ENCODE data around the gene BACE2.
"Not testable (repeated sequence)": the region's sequence is repeated elsewhere in the genome, so short reads cannot be mapped to it uniquely, and the experiment has no call there.

The BACE2 gene

DNA sequence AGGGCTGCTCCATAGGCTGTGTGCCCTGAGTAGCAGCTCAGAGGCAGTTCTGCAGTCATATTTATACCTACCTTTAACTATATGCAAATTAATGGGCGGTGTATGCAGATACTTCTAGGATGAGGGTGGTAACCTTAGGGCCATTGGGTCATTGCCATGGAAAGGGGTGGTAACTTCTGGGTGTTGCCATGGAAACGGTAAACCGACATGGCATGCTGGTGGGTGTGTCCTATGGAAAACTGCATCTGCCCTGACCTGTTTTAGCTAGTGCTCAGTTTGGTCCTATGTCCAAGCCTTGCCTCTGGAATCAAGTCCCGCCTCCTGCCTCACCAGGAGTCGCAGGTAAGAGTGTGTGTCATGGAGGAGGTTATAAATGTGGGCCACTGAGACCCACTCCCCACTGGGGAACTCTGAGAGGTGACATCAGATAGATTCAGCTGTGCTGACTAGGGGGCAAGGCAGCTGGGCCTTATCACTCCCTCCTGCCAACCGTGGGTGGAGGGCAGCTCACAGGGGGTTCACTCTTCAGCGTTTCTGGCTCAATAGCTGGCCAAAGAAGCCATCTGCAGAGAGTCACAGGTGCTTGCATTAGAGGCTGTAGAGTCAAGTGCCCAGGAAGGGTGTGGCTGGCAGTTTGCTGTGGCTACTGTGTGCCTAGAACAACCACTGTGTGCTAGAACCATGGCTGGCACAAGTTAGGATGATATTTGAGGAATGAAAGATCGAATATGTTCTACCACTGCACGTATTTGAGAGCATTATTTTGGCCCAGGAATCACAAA is 19.0 kb downstream of the BACE2 start:
- DNase-seq = no peak

- no peak for DNase-seq
These were observed 19.6 kb downstream of the BACE2 start for GRCh38 chr21:41187537-41188025.

DNA sequence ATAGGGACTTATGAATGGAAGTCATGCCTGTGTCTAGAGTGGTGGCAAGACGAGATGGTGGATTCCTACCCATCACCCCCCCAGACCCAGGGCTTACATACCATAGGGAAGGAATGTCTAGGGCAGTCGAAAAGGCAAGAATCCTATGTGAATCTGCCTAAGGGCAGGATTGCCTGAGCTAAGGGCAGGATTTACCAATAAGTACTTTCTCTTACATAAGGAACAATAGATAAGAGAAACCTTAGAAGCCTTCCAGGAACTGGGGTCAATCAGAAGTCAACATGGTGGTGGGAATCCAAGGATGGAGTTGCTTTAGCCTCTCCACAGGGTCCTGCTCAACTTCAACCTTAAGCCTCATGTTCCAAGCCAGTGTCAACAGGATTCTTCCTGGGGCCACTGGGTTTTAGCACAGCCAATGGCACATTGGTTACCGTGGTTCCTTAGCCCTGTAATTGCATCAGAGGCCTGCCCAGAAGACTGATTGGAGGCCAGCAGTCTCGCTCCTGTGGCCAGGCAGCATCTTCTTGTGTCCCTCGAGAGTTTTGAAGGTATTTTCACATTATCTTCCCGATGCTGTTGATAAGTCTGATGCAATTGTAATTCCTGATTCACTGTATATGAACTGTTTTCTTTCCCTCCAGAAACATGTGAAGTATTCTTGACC is 20.7 kb downstream of the BACE2 start:
- DNase-seq = no peak

- no peak for DNase-seq
These were observed 21.3 kb downstream of the BACE2 start for GRCh38 chr21:41189150-41189745.

- not testable (repeated sequence) for DNase-seq
These were observed 24.6 kb downstream of the BACE2 start for GRCh38 chr21:41192552-41192951.

- no peak for DNase-seq
These were observed 27.4 kb downstream of the BACE2 start for GRCh38 chr21:41195311-41195710.

DNA sequence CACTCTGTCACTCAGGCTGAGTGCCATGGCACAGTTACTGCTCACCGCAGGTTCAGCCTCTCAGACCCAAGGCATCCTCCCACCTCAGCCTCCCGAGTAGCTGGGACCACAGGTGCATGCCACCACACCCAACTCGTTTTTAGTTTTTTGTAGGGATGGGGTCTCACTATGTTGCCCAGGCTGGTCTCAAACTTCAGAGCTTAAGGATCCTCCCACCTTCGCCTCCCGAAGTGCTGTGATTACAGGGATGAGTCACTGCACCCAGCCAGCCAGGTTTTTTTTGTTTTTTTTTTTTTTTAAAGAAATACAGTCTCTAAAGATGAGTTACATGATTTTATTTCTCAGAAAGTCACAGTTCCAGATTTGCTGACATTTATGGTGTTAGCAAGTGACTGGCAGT is 29.0 kb downstream of the BACE2 start:
- no peak for DNase-seq

DNA sequence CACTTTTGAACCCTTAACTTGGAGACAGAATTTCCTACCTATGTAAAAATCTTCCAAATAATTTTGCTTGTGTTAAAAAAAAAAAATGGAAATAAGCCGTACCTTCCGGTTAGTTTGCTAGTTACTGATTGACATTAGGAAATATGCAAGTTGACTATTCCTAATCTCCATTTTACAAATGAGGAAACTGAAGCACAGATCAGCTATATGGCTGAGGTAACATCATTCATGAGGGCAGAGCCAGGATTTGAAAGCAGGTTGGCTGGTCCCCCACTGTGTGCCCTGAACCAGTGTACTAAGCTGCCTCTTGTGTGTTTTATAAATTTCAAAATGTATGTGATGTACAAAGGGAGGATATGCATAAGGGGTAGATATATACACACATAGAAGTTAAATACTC is 29.6 kb downstream of the BACE2 start:
- no peak for DNase-seq

DNA sequence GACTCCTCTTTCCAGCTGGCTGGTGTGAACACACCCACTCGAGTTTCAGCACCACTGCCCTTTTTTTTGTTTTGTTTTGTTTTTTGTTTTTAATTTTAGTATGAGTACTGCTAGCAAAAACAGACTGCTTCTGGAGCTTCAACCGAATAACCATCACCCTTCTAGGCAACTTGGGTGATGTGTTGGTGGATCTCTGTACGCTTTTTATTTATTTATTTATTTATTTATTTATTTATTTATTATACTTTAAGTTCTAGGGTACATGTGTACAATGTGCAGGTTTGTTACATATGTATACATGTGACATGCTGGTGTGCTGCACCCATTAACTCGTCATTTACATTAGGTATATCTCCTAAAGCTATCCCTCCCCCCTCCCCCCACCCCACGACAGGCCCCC is 30.7 kb downstream of the BACE2 start:
- DNase-seq = not testable (repeated sequence)

GRCh38 chr21:41199123-41199522 is 31.2 kb downstream of the BACE2 start:
- no peak for DNase-seq

- DNase-seq = no peak
These were observed 31.6 kb downstream of the BACE2 start for GRCh38 chr21:41199588-41199987.

DNA sequence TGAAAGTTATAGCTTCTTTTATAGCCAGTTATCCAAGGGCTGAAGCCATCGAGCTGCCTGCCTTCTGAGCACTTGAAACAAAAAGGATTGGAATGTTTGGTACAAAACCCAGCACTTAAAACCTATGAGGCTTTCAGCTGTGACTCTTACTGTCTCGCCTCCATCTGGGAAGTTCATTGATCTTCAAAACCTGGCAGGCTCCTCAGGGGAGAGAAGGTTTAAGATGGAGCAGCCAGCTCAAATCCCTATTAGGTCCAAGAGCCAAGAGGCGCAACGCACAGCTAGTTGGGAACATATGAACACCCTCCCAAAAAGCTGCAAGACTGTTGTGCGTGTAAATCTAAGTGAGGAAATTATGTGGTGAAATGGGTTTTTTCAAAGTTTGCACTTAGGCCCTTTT is 33.4 kb downstream of the BACE2 start:
- no peak for DNase-seq

DNA sequence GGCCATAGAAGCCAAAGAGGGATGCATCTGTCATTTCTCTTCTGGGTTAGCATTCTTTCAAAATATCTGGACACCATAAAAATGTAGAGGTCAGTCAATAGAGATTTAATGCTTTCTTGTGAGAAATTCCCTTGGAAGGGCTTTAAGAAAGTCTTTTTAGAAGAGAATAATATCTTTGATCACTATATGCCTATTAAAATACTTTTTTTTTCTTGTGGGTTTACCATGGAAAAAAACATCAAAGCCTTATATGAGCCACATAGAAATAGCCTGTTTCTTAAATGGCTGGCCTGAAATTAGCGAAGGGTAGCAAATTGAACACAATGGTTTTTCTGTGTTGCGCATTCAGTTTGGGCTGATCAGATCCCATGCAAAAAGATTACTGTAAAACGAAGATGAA is 36.8 kb downstream of the BACE2 start:
- no peak for DNase-seq

- no peak for DNase-seq
These were observed 39.7 kb downstream of the BACE2 start for GRCh38 chr21:41207401-41208375.

DNA sequence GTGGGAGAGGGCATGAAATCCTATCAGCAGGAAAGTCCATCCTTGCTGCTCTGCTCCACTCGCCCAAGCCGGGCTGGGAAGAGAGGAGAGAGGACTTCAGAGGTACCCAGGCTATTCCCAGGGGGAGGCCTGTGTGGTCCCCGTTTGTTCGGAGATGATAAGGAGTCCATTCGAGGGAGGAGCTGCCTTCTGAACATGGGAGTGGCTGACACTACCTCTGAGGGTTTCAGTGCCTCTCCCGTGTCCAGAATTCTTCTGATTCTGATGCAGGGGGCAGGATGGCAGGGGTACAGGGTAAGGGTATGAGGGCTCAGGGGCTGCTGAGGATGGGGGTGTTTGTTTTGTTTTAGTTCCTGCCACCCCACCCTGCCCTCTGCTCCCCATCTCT is 40.4 kb downstream of the BACE2 start:
- DNase-seq = no peak

- no peak for DNase-seq
These were observed 41.2 kb downstream of the BACE2 start for GRCh38 chr21:41209016-41209619.

DNA sequence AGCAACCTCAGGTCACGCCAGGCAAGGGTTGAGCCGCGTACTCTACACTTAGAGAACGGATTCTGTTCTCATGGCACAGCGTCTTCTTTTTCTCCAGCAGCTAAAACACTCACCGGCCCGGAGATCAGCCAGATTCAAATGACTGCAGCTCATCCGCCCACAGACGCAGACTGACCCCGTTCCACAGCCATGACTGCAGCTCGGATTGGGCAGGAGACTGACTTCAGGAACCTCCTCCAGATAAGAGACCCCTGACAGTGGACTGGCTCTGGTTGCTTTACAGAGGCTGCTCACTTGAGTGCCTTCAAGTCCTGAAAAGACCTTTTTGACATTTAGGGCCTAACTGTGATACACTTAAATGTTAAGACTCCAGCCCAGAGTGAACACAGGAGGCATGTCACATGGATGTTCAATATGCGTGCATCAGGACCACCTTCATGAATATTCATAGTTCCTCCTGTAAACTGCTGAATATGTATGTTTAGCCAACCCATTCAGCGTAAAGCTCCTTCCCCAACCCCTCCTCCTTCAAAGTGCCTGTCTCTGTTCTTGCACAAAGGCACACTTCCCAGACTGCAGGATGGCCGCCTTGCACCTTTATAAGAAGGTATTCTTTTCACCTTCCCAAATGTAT is 42.6 kb downstream of the BACE2 start:
- DNase-seq = no peak

GRCh38 chr21:41211060-41211805 is 43.3 kb downstream of the BACE2 start:
- no peak for DNase-seq

- DNase-seq = no peak
These were observed 45.1 kb downstream of the BACE2 start for GRCh38 chr21:41213021-41213420.

DNA sequence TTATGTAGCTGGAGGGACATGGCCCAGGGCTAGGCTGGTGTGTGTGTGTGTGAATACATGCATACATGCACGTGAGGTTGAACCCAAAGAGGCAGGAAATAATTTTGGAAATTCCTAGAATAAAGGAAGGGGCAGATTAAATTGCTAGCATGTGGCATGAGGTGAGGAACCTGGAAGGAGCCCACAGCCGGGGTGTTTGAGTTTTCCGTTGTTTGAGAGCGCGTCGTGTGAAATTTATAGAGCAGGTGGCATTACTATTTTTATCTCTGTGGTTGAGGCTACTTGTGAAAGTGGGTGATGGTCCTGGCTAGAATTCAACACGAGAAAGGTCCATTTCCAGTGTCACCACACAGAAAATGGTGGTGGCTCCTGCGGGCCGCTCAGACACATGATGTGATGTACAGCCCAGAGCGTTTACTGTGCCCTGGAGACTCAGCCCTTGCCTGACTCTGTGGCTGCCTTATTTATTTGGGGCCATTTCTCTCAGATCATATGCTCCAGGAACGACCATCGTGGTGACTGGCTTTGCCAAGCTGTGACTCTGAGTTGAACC is 48.0 kb downstream of the BACE2 start:
- no peak for DNase-seq

DNA sequence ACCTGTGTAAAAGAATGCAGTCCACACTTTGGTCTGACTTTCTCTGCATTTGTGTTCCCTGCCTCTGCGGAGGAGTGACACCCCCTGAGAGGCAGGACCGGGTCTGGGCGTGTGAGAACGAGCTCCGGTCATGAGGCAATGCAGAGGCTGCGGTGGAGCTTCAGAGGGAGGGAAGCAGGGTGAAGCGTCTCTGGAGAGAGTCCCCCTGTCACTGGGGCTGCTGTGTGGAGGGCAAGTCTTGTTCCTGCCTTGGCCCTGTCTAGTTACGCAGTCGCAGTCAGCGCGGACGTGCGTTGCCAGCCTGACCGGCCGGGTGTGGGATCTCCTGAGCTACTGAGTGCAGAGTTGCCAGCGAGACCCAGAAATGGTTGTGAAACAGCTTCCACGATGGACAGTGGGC is 48.5 kb downstream of the BACE2 start:
- DNase-seq = no peak
